ENCODE results near the gene NR6A1. TPM values are rescaled to one million over a fixed set of nuclear protein-coding genes. Genes with fewer than 3 reads are reported as not detected.

The NR6A1 gene
- polyA plus RNA-seq, 3 donors = 0.13 to 0.61 (median 0.22) TPM

DNA sequence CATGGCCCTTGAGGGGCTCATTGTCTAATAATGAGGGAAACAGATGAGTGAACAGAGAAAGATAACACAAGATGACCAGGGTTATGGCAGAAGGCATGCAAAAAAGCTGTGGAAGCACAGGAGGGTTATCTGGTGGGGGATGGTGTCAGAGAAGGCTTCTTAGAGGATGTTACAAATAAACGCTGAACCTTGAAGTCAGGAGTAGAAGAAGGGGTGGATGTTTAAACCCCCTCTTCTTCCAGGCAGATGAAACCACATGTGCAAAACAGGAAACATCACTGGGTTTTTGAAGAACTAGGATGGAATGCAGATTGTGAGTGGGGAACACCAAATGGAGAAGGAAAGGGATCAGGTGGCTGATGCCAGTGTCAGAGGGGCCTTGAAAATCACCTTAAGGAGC lies 222.1 kb downstream of the NR6A1 start:
- 12 to 76% (median 30%) methylated on average over 1 of the region's 1 CpG for WGBS, 3 donors
- H3K27ac ChIP-seq (ENCODE audit: low read depth, low read length) = no peak overlapping the region

DNA sequence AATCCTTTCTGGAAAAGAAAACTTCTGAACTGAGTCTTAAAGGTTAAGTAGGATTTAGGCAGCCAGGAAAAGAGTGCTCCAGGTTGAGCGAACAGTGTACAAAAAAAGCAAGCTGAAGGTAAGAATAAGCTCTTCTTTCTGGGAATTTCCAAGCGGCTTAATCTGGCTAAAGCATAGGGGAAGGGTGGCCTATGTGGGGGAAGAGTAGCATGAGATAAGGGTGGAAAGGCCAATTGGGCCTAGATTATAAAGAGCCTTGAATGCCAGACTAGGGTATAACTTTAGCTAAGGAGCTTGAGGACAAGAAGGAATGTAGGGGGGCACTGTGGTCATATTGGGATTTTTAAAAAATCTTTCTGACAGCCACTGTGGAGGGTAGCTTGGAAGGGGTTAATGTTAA lies 226.6 kb downstream of the NR6A1 start:
- no peak overlapping the region for H3K27ac ChIP-seq (ENCODE audit: low read depth, low read length)
- WGBS, 3 donors = 93 to 96% (median 95%) methylated on average over 2 of the region's 2 CpGs

DNA sequence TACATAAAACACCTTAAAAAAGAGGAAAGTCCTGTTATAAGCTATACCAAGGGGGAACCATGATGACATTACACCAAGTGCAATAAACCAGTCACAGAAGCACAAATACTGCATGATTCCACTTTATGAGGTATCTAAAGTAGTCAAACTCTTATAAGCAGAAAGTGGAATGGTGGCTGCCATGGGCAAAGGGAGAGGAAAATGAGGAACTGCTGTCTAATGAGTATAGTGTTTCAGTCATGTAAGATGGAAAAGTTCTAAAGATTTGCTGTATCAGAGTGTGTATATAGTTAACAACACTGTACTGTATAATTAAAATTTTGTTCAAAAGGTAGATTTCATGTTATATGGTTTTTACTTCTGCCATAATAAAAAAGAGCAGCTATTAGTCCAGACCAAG lies 229.3 kb downstream of the NR6A1 start:
- H3K27ac ChIP-seq (ENCODE audit: low read depth, low read length) = no peak overlapping the region

DNA sequence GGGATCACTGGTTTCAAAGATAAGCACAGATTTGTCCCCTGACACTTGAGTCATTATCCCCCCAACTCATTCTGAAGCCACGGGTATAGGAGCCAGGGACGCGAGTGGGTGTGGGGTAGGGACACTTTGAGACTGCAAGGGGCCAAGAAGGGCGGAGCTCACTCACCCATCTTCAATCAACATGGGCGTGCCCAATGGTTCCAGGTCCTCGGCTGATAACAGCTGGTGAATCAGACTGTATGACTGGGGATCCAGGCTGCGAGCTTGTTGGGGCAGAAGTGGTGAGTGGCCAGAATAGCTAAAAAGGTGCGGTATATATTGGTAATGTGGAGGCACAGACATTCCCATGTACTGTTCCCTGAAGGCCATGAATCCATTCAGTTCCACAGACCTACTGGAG lies 233.2 kb downstream of the NR6A1 start:
- no peak overlapping the region for H3K27ac ChIP-seq (ENCODE audit: low read depth, low read length)
- WGBS, 3 donors = 84 to 91% (median 87%) methylated on average over 8 of the region's 8 CpGs

DNA sequence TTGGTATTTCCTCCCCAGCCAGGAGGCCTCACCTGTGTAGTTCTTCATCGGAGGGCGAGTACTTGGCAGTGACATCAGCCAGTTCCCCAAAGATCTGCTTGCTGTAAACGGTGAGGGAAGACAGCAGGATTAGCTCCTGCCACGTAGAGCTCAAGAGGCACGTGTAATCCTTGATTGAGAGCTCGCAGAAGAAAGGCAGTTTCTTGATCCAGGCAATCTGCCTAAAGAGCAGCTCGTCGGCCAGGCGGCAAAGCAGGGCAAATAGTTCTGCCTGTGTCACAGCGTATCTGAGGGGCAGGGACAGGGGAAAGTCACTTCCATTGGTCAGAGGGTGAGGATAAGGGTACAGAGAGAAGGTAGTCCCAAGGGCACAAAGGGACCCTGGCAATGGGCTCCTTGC lies 235.3 kb downstream of the NR6A1 start:
- H3K27ac ChIP-seq (ENCODE audit: low read depth, low read length) = no peak overlapping the region
- WGBS, 3 donors = 88 to 92% (median 91%) methylated on average over 10 of the region's 10 CpGs

DNA sequence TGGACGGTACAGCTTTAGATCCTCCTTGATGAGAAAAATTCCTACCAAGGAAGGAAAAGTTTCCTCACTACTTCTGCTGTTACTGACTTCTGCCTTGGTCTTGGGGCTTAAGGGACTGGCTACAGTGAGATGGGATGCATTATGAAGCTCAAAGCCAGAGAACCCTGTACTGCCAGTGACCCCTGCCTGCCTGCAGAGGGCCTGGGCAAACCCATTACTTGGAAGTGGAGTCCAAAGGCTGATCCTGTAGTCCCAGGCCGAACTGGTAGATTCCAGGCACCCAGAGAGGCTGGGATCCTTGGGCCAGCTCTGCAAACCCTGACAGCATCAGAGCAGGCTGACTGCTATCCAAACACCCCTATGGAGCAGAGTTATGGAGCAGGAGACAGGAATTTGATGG lies 238.2 kb downstream of the NR6A1 start:
- 76 to 92% (median 89%) methylated on average over 2 of the region's 2 CpGs for WGBS, 3 donors
- H3K27ac ChIP-seq (ENCODE audit: low read depth, low read length) = no peak overlapping the region

DNA sequence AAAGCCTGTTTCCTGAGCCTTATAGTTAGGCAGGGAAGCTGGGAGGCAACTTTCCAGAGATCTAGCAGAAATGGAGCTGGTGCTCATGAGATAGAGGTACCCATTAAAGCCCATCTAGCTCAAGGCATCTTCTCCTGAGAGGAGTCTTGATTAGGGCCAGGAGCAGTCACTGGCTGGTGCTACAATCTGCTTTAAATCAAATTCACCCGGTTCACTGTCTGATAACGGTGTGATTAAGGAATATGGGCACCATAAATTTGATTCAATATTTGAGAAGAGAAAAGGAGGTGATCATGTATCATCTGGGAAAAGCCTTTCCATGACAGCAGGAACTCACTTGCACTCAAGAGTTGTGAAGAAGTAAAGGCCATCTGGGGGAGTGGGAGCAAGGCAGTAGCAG lies 240.0 kb downstream of the NR6A1 start:
- WGBS, 3 donors = 86 to 94% (median 87%) methylated on average over 2 of the region's 2 CpGs
- H3K27ac ChIP-seq (ENCODE audit: low read depth, low read length) = no peak overlapping the region

DNA sequence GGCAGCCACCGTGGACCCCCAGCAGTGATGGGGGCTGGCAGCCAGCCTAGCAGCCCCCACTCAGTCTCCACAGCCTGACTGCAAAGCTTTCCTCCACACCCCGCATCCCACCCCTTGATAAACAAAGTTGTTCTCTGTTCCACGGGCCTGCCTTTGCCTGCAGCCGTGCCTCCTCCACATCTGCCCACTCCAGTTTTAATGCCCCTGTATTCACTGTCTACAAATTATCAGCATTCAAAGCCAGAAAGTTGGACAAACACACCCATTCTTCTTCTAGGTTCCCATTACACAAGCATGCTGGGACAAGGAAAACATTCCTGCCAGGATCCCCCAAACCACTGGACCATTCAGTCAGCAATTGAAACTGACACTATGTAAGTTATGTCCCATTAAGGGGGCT lies 240.9 kb downstream of the NR6A1 start:
- 69 to 87% (median 72%) methylated on average over 4 of the region's 4 CpGs for WGBS, 3 donors
- H3K27ac ChIP-seq (ENCODE audit: low read depth, low read length) = no peak overlapping the region

DNA sequence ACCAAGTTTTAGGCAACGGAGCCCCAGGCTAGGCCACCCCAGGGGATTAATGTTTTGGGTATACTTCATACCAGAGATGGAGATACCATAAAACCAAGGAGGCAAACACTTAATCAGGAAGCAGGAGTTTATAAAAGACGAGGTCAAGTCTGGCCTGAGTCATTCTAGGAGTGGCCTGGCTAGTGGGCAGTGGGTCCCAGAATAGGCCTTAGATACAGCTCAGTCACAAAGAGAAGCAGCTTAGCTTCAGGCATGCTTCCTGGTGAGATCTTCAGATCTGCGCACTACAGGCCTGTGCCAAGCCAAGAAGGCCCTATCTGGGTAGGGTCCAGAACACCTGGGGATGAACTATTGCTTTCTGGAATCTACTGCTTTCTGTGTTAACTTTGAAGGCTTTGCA lies 243.3 kb downstream of the NR6A1 start:
- WGBS, 3 donors = 84 to 90% (median 89%) methylated on average over 3 of the region's 3 CpGs
- no peak overlapping the region for H3K27ac ChIP-seq (ENCODE audit: low read depth, low read length)

DNA sequence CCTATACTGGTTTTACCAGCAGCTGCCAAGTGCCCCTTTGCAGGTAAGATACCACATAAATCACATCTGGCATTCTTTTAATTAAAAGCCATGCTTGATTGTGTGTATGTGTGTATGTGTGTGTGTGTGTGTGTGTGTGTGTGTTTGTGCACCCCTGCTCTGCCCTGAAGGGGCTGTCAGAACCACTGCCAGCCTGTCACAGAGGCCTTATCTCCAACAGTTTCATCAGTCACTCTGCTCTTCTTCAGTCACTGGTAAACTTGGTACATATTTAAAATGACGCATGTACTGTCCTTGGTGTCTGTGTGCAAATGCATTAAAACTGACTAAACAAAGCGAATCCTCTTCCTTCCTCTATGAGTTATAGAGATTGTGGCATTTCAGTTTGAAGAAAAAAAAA lies 244.9 kb downstream of the NR6A1 start:
- 88 to 94% (median 94%) methylated on average over 2 of the region's 2 CpGs for WGBS, 3 donors
- no peak overlapping the region for H3K27ac ChIP-seq (ENCODE audit: low read depth, low read length)

DNA sequence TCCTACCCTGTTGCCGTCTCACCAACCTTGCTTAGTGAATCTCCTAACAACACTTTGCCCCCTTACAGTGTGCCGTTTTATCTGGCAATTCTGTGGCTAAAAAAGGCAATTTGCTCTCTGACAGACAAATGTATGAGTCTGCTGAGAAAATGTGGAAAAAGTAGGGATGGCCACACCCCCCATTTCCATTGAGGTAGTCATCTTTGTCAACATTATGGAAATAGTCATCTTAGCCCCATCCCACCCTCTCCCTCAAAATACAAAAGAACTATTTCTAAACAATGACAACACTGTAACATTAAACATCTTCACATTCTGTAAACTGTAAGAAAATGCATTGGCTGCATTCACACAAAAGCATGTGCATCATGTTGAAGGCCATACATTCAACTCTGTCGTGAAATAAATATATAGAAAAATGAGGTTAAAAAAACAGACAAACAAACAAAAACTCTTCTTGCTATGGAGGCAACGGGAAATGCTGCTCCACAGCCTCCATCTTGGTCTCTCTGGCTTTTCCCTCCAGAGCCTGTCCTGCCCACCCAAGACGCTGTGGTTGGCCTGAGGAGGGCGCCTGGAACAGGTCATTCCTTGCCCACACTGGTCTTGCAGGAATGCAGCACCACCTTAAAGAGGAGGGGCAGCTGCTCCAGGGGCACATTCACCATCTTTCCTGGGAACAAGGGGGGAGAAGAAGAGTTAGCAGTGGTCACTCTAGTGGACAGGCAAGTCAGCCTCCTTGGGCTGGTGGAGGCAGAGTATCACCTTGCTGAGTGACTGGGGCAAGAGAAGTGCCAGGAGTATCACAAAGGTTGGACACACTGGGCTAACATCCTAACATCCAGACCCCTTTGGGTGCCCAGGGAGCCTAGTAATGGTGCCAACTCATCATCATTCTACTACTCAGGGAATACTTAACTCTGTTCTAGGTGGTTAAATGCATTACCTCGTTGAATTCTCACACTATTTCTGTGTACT lies 248.7 kb downstream of the NR6A1 start:
- WGBS, 3 donors = 83 to 84% (median 84%) methylated on average over 7 of the region's 7 CpGs
- H3K27ac ChIP-seq (ENCODE audit: low read depth, low read length) = no peak overlapping the region

DNA sequence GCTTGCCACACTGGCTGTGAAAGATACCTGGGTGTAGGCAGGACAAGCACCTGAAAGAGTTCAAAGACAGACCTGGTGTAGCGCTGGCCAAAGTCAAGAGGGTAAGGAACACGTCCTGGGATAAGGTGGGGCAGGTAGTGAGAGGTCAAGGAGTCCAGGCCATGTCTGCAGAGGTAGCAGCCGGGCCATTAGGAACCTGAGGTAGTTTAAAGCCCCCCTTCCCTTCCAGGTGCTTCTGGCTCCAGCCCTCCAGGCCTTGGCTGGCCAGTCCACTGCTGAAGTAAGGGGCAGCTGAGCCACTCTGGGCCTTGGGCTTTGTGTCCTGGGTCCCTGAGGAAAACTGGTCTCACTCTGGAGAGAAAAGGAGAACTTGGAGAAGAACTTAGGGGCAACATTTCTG lies 250.0 kb downstream of the NR6A1 start:
- WGBS, 3 donors = 92 to 95% (median 92%) methylated on average over 3 of the region's 3 CpGs
- no peak overlapping the region for H3K27ac ChIP-seq (ENCODE audit: low read depth, low read length)

DNA sequence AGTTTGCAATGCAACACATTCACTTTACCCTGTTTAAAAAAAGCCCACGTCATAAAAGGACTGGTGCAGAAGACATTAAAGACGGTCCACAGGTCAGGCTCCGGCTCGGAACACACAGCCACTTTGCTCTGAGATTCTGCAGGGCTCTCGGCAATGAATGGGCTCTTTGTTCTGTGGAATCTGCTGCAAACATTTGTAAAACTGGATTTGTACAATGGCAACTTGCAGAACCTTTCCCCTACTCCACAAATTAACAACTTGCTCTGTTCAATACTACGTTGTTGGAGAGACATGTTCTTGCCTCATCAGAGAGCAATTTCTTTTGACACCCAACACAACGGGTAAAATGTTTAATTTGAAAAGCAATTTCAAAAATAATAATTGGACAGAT lies 250.9 kb downstream of the NR6A1 start:
- 71 to 84% (median 78%) methylated on average over 7 of the region's 7 CpGs for WGBS, 3 donors
- H3K27ac ChIP-seq (ENCODE audit: low read depth, low read length) = no peak overlapping the region

DNA sequence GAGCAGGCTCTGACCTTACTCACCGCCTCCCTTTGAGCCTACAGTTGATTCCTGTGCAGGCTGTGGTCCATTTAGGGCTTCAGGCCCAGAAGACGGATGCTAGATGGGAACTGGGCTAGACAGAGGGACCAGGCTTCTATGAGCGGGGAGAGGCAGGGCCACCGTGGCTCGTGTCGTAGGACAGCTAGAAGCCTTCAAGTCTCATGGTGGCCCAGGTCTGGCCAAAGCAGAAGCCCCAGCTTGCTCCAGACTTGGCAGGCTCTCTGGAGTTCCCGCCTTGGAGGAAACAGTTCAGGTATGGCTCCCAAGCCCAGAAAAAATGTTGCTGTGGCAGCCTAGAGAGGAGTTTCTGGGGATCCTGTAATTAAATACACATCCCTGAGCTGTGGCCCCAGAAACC lies 253.0 kb downstream of the NR6A1 start:
- 94 to 97% (median 97%) methylated on average over 7 of the region's 7 CpGs for WGBS, 3 donors
- H3K27ac ChIP-seq (ENCODE audit: low read depth, low read length) = no peak overlapping the region

DNA sequence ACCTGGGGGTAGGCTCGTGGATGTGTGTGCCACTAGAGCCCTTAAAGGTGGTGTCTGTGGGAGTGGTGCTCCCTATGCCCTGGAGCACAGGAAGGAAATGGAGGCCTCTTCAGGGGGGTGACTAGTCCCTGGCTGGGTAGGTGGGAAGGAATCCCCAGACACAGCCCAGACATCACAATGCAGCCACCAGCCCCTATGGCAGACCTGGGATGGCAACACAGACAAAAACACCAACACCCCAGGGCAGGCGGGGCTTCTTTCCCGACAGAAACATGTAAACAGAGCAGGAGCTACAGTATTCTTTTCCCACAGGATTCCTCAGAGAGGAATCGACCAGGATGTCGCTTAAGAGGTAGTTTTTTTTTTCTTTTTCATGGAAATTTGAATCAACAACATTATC lies 253.5 kb downstream of the NR6A1 start:
- WGBS, 3 donors = 75 to 79% (median 76%) methylated on average over 5 of the region's 5 CpGs
- H3K27ac ChIP-seq (ENCODE audit: low read depth, low read length) = no peak overlapping the region

DNA sequence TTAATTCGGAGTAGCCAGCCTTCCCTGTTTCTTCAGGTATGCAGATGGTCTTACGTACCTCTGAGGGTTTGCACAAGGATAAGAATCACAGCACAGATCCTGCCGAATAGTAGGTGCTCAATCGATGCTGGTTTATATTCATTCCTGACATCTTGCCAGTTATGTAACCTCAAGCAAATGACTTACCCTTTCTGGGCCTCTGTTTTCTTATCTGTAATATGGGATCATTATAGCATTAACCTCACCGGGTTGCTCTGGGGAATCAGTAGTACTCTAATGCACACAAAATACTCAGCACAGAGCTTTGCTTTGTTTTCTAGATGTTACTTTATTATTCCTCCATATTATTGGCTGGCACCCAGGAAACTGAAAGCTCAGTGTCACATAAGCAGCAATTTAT lies 256.2 kb downstream of the NR6A1 start:
- H3K27ac ChIP-seq (ENCODE audit: low read depth, low read length) = no peak overlapping the region
- WGBS, 3 donors = 69 to 88% (median 85%) methylated on average over 5 of the region's 5 CpGs

DNA sequence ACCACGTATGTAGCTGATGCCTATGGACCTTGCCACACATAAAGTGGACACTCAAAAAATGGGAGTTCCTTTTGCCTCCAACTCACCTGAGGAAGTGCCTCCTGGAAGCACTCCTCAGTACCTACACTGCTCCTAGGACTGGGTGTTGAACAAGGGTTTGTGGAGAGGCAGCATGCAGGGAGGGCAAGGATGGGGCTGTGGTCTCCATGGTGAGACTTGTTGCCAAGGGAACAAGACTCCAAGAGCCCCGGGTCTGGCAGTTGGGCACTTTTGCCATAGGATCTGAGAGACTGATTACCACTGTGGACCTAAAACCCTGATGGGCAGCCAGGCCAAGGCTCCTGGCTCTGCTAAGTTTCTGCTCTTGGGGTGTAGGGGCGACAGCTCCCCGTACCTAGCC lies 257.0 kb downstream of the NR6A1 start:
- no peak overlapping the region for H3K27ac ChIP-seq (ENCODE audit: low read depth, low read length)
- WGBS, 3 donors = 79 to 84% (median 79%) methylated on average over 4 of the region's 4 CpGs

DNA sequence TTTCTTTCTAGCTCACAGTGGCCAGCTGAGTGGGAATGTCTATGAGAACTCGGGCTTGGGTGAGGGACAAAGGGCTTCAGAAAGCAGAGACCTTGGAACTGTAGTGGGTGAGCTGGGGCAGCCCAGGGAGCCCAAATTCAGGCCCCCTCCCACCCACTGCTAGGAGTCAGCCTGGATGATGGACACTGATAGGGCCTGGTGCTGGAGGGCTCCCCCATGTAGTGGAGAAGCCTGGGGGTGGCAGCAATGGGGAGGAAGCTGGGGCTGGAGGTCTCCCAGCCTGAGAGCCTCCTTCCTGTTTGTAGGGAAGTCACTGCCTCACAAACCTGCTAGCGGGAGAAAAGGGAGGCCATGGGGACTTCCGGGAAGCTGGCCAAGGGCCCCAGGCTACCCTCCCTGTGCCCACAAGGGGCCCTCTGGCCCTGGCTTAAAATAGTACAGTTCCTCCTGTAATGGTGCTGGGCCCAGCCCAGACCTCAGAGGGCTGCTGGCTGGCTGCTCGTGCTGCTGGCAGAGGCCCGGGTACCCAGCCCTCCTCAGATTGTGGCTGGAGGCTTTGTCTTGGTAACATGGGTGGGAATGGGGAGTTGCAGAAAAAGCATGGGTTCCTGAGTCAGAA lies 257.6 kb downstream of the NR6A1 start:
- H3K27ac ChIP-seq (ENCODE audit: low read depth, low read length) = no peak overlapping the region
- WGBS, 3 donors = 37 to 38% (median 37%) methylated on average over 5 of the region's 5 CpGs

DNA sequence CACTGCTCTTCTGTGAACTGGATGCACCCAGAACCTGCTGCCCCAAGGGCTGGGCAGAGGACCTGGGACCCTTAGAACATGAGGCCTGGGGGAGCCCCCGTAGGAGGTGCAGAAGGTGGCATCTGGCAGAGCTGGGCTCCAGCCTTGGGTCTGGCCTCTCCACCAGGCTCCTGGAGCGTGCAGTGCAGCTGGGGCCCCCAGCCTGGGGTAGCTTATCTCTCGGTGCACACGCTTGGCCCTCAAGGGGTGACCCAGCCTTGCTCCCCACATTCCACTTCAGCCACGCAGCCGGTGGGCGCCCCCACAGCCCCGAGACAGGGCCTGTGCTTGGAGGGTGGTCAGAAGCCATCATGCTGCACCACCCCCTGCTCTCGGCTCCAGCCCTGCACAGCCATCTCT lies 258.3 kb downstream of the NR6A1 start:
- WGBS, 3 donors = 65 to 70% (median 70%) methylated on average over 9 of the region's 9 CpGs

More for the DNA sequence above, 258.3 kb downstream of the NR6A1 start:
- H3K27ac ChIP-seq (ENCODE audit: low read depth, low read length) = no peak overlapping the region

Data from adipose tissue (tissue), 3 donors.